Measurements from ENCODE around the gene SCAMP5.
A peak's percentile ranks its signal among the peaks of the same experiment; 100 is the strongest.

The SCAMP5 gene

DNA sequence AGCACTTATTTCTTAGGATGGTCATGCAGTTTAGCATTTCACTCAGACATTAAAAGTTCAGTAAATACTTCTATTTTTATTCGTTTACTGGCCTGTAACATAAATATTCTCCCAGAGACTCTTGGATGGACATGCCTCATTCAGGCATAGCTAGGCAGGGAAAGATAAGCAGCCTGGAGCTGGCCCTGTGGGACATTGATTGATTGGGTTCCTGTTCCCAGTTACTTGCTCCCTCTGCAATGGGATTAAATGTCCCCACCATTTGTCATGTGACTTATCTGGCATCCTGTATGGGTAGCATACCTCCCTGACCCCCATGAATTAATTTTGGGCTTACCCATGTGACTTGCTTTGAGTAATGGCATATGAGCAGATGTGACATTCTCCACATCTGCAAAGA is 2.7 kb upstream of the SCAMP5 start:
- no peak for DNase-seq
- TF ChIP-seq GATA1 (IDR thresholded peaks at IDR 0.05; ENCODE audit: low read depth, low read length): no peak
- no peak for TF ChIP-seq POLR2A (IDR thresholded peaks at IDR 0.05; ENCODE audit: low read length)

DNA sequence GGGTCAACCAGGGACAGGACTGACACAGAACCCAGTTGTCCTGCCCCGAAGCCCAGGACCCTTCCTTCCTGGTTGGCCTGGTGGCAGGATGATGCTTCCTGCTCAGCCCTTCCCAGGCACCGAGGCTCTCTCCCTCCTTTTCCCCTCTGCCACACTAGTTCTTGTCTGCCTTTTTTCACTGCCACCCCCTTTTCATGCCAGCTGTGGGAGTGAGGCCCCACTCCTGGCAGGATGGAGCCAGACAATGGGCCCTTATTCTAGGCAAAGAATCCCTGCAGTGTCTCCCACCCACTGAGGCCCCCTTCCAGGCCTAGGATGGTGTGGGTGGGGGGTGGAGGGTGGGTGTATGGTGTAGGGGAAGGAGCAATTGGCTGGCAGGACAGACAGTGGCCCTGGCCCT is 1.1 kb upstream of the SCAMP5 start:
- no peak for DNase-seq
- TF ChIP-seq POLR2A (IDR thresholded peaks at IDR 0.05; ENCODE audit: low read length) (no peak), GATA1 (IDR thresholded peaks at IDR 0.05; ENCODE audit: low read depth, low read length) (no peak)

DNA sequence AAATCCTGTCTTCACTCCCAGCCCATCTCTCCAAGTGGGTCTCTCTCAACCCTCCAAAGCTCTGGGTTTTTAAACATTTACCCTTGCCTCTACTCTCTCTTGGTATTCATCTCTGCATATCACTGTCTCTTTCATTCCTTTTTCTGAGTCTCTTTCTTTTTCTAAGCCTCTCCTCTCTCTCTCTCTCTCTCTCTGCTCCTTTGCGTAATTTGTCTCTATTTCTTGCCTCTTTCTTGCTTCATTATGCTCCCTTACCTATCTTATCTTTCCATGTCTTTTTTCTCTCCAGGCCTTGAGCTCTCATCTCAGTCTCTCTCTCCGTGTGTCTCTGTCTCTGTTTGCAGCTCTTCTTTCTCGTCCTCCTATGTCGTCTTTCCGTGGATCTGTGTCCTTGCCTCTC is 678 bp upstream of the SCAMP5 start:
- TF ChIP-seq POLR2A (IDR thresholded peaks at IDR 0.05; ENCODE audit: low read length) (no peak), GATA1 (IDR thresholded peaks at IDR 0.05; ENCODE audit: low read depth, low read length) (no peak)

DNA sequence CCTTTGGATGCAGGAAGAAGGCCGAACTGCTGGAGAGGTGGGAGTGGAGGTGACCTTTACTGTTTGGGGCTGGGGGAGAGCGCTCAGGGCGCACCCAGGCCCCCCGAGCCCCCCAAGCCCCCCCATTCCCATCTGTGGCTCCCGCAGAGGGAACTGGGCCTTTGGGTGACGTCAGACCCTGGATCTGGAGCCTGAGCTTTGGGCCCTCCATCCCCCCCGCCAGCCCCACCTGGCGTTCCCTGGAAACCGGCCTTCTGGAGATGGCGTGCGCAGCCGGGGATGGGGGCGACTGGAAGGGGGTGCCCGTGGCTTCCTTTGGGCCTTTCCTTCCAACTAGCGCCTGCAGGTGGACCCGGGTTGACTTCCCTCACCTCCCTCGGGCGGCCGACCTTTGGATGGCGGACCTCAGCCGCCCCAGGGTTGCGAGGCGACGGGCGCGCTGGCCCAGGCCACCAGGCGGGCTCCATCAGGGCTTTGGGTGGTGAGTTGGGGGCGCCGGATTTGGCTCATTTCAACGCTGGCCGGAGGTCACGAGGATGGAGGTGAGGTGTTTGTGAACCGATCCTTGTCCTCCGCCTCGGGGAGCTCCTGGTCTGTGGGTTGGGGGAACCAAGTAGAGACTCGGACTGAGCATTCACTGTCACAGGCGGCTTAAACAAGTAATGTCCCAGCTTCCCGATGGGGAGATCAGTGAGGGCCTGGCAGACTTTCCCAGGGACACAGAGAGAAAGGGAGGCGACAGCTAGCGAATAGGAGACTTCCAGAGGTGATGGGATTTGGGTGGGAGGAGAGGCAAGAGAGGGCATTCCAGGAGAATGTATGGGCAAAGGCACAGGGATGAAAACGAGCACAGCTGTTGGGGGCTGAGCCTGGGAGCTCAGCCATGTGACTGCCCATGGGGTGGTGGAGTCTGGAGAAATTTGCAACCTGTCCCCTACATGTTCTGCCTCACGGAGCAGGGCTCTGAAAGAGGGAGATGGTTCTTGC is 709 bp downstream of the SCAMP5 start:
- no peak for DNase-seq

More for the DNA sequence above, 678 bp upstream of the SCAMP5 start:
- no peak for DNase-seq

DNA sequence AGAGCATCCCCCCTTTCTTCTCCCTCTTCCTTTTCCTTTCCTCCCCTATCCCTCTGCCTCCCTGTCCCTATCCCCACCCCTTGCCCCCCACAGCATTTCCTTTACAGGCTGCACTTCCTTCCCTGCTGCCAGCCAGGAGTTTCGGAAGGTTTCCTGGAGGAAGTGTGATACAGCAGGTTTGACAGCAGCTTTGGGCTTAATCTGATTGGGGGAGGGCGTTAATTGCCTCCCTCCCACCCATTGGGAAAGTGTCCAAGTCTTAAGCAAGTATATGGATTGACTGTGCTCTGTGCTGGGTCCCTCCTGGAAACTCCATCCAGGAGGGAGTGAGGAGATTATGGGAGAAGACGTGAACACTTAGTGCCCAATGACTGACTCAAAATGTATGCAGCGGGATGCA is 1.8 kb downstream of the SCAMP5 start:
- DNase-seq: no peak
- TF ChIP-seq GATA1 (IDR thresholded peaks at IDR 0.05; ENCODE audit: low read depth, low read length): no peak
- no peak for TF ChIP-seq POLR2A (IDR thresholded peaks at IDR 0.05; ENCODE audit: low read length)

More for the DNA sequence above, 709 bp downstream of the SCAMP5 start:
- TF ChIP-seq POLR2A (IDR thresholded peaks at IDR 0.05; ENCODE audit: low read length) (no peak), GATA1 (IDR thresholded peaks at IDR 0.05; ENCODE audit: low read depth, low read length) (no peak)

DNA sequence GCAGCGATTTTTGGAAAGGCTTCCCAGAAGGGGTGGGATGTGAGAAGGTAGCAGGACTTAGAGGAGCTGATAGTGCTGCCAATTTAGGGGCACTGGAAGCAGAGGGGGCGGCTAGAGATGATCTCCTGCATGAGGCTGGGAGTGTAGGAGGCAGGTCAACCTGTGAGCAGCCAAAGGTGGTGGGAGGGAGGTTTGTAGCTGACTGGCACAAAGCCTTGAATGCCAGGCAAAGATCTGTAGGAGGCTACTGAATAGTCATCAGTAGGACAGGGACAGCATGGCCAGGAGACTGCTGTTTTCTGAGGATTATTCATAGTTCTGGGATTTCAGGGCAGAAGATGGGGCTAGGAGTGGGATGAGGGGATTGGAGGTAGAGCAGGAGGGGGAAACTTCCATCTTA is 2.2 kb downstream of the SCAMP5 start:
- DNase-seq: no peak
- TF ChIP-seq GATA1 (IDR thresholded peaks at IDR 0.05; ENCODE audit: low read depth, low read length): no peak
- TF ChIP-seq POLR2A (IDR thresholded peaks at IDR 0.05; ENCODE audit: low read length): no peak

DNA sequence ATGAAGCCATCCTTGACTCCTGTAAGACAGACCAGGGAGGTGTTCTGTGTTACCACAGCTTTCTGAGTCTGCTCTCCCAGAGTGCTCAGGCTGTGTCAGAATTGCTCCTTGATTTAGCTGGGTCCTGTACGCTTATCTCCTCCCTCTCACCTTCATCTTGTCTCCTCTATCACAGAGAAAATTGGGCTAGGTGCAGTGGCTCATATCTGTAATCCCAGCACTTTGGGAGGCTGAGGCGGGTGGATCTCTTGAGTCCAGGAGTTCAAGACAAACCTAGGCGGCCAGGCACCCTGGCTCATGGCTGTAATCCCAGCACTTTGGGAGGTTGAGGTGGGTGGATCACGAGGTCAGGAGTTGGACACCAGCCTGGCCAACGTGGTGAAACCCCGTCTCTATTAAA is 5.9 kb downstream of the SCAMP5 start:
- DNase-seq: no peak
- TF ChIP-seq GATA1 (IDR thresholded peaks at IDR 0.05; ENCODE audit: low read depth, low read length): no peak
- no peak for TF ChIP-seq POLR2A (IDR thresholded peaks at IDR 0.05; ENCODE audit: low read length)

DNA sequence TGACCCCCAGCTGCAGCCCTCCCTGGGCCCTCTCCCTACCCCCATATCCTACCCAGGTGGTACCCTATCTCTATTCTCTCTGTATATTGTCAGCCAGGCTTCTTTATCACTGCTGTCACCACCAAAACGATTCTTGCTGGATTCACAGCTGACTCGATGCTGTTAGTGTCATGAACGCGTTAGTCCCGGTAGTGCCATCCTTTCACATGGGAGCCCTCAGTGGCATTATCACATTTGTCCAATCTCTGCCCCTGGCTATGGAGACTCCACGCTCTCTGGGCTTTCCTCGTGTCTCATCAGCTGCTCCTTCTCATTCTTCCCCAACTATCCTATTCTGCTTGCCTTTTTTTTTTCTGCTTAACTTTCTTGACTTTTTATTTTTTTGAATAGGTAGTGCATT is 7.0 kb downstream of the SCAMP5 start:
- TF ChIP-seq POLR2A (IDR thresholded peaks at IDR 0.05; ENCODE audit: low read length): no peak
- TF ChIP-seq GATA1 (IDR thresholded peaks at IDR 0.05; ENCODE audit: low read depth, low read length): no peak
- DNase-seq: no peak

DNA sequence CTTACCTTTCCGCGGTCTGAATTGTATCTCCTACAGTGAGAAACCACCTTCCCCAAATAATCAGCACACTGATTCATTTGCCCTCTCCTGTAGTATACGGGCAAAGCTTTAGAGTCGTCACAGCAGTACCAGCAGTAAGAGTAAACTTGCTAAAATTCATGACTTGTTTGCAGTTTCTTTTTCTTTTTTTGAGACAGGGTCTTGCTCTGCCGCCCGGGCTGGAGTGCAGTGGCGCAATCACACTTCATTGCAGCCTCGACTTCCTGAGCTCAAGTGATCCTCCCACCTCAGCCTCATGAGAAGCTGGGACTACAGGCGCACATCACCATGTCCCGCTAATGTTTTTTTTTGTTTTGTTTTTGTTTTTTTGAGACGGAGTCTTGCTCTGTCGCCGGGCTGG is 11.9 kb downstream of the SCAMP5 start:
- DNase-seq: no peak
- TF ChIP-seq POLR2A (IDR thresholded peaks at IDR 0.05; ENCODE audit: low read length) (no peak), GATA1 (IDR thresholded peaks at IDR 0.05; ENCODE audit: low read depth, low read length) (no peak)

DNA sequence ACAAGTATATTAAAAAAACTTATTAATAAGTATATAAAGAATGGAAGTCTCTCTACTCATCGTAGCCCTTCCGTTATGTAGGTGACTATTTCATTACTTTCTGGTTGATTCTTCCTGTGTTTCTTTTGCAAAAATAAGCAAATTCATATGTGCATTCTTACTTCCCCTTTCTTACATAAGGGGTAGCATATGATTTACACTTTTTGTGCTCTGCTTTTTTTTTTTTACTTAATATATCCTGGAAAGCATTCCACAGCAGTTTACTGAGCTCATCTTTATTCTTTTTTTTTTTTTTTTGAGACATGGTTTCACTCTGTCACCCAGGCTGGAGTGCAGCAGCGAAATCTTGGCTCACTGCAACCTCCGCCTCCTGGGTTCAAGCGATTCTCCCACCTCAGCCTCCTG is 12.9 kb downstream of the SCAMP5 start:
- DNase-seq: no peak
- no peak for TF ChIP-seq POLR2A (IDR thresholded peaks at IDR 0.05; ENCODE audit: low read length)

DNA sequence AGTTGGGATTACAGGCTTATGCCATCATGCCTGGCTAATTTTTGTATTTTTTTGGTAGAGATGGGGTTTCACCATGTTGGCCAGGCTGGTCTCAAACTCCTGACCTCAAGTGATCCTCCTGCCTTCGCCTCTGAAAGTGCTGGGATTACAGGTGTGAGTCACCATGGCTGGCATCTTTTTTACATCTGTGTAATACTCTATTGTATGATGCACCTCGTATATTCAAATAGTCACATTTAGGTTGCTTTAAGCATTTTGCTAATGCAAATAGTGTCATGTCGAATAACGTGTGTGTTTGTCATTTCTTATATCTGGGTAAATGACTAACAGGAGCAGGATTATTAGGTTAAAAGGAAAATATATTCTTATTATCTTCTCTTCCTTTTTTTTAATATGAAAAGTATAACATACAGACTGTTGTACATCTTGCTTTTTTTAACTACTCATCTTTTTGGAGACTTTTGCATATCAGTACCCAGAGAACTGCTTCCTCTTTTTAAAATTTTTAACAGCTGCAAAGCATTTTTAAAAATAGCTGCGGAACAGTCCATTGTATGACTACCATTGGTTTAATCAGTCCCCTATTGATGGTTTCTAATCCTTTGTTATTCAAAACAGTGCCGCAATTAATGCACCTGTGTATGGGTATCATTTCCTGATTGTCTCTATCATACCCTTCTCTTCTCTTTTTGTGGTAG is 13.4 kb downstream of the SCAMP5 start:
- DNase-seq: no peak
- no peak for TF ChIP-seq GATA1 (IDR thresholded peaks at IDR 0.05; ENCODE audit: low read depth, low read length)
- TF ChIP-seq POLR2A (IDR thresholded peaks at IDR 0.05; ENCODE audit: low read length): no peak

DNA sequence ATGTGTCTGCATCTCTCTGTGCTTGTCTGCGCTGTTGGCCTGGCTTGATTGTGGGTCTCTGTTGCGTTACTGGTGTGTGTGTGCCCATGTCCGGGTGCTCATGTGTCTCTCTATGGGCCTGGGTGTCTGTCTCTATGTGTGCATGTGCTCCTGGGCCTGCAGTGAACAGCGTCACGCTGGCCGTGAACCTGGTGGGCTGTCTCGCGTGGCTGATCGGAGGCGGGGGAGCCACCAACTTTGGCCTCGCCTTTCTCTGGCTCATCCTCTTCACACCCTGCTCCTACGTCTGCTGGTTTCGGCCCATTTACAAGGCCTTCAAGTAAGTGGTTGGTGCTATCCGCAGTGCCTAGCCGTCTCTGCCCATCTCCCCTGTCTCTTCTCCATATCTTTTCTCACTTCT is 21.1 kb downstream of the SCAMP5 start:
- DNase-seq: no peak
- TF ChIP-seq GATA1 (IDR thresholded peaks at IDR 0.05; ENCODE audit: low read depth, low read length): no peak
- TF ChIP-seq POLR2A (IDR thresholded peaks at IDR 0.05; ENCODE audit: low read length): no peak

DNA sequence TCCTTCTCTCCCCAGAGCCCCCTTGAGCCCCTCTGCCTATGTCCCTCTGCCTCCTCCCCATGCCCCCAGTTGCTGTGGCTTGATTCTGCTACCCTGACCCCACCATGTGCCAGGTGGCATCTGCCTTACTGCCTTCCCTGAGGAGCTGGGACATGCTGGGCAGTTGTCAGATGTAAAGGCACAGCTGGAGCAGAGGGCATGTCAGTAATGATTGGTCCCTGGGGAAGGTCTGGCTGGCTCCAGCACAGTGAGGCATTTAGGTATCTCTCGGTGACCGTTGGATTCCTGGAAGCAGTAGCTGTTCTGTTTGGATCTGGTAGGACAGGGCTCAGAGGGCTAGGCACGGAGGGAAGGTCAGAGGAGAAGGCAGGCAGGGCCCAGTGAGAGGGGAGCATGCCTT is 24.6 kb downstream of the SCAMP5 start:
- no peak for TF ChIP-seq GATA1 (IDR thresholded peaks at IDR 0.05; ENCODE audit: low read depth, low read length)
- TF ChIP-seq POLR2A (IDR thresholded peaks at IDR 0.05; ENCODE audit: low read length): no peak
- DNase-seq: no peak

DNA sequence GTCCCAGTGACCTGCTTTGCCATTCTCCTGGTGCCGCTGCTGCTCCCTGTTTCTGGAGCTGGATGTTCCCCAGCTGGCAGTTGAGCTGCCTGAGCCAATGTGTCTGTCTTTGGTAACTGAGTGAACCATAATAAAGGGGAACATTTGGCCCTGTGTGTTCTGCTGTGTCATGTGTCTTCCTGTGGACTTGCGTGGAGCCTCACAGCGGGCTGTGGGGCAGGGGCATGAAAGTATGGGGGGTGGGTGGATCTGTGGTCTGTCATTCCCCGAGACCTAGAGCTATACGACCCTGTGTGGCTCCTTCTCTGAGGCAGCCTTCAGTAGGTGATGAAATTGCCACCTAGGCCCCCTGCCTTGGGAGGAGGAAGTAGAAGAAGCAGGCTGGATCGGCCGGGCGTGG is 26.0 kb downstream of the SCAMP5 start:
- TF ChIP-seq POLR2A (IDR thresholded peaks at IDR 0.05; ENCODE audit: low read length) (no peak), GATA1 (IDR thresholded peaks at IDR 0.05; ENCODE audit: low read depth, low read length) (no peak)
- DNase-seq: no peak

DNA sequence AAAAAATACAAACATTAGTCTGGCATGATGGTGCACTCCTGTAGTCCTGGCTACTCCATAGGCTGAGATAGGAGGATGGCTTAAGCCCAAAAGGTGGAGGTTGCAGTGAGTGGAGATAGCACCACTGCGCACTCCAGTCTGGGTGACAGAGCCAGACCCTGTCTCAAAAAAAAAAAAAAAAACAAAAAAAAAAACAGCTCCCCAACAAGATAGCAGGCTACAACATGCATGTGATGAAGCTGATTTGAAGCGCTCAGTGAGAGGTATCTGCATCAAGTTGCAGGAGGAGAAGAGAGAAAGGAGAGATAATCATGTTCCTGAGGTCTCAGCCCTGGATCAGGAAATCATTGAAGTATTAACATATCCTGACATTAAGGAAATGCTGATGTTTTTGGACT is 27.4 kb downstream of the SCAMP5 start:
- TF ChIP-seq GATA1 (IDR thresholded peaks at IDR 0.05; ENCODE audit: low read depth, low read length): no peak
- TF ChIP-seq POLR2A (IDR thresholded peaks at IDR 0.05; ENCODE audit: low read length): no peak
- peak; percentile 74 to 84 for DNase-seq

All from erythroblast (primary cell).